Activated naive CD8-positive, alpha-beta T cell treated with anti-CD3 and anti-CD28 coated beads for 36 hours (primary cell): Measurements from ENCODE around the gene CHCHD5. TPM values are rescaled to one million over a fixed set of nuclear protein-coding genes. Genes with fewer than 3 reads are reported as not detected.
"Not testable (repeated sequence)": the region's sequence is repeated elsewhere in the genome, so short reads cannot be mapped to it uniquely, and the experiment has no call there.

Experiments
- DNase-seq: peaks from one replicate; pipeline ENCODE4 v3.0.0; 2021
- H3K27ac Mint-ChIP-seq: one replicate; pipeline ENCODE4 v1.8.0; 2022; ENCODE audit warnings: mild to moderate bottlenecking, moderate library complexity, mixed read lengths
- H3K27me3 Mint-ChIP-seq: one replicate; pipeline ENCODE4 v1.8.0; 2022; ENCODE audit warnings: mild to moderate bottlenecking, mixed read lengths
- H3K36me3 Mint-ChIP-seq: one replicate; pipeline ENCODE4 v1.8.0; 2021; ENCODE audit warnings: mild to moderate bottlenecking, mixed read lengths
- H3K4me1 Mint-ChIP-seq: one replicate; pipeline ENCODE4 v1.8.0; 2021; ENCODE audit warnings: mixed read lengths
- H3K4me3 Mint-ChIP-seq: one replicate; pipeline ENCODE4 v1.8.0; 2022; ENCODE audit warnings: mild to moderate bottlenecking, moderate library complexity, mixed read lengths
- H3K9me3 Mint-ChIP-seq: one replicate; pipeline ENCODE4 v1.8.0; 2022; ENCODE audit warnings: mixed read lengths
- total RNA-seq, 2 experiments: library from RNA; stranded (reverse); gene quantifications; one replicate each; pipeline ENCODE4 v1.2.3, GENCODE V29; 2021

The CHCHD5 gene, protein sequence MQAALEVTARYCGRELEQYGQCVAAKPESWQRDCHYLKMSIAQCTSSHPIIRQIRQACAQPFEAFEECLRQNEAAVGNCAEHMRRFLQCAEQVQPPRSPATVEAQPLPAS
- 10 to 100 TPM; 34.9 to 40.5 TPM for total RNA-seq

DNA sequence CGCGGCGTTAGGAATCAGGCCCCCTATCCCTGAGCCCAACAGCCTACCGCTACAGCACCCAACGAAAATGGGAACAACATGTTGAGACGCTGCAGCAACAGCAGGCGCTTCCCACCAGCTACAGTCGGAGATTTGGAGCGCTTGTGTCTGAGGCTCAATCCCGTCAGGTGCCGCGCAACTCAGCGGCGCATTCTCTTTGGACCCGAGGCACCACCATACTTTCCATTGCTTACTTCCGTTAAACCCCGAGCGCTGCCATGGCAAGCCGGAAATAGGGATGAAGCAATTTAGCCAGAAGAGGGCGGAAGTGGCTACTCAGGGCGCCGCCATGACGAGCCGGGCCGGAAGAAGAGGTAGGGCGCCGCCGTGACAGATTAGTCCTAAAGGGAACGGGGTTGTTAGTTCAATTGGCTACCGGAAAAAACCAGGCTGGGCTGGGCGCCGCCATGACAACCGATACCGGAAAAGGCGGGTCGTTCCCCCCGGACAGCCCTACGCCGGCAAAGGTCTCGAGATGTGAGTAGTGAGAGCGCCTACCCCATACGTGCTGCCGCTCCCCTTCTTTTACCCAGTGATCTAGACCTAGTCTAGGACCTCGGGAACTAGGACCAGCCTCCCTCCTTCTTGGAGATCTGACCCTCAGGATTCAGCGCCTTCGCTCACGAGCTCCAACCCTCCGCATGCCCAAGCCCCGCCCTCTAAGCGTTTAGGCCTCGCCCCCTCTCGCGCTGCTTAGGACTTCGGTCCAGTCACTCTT, at the start of gene CHCHD5:
Gene CHCHD5, plus strand, starts transcription at position 476 of the 757 bp plus-strand sequence. Its CDS starts 39 bp downstream, at position 515.
- Mint-ChIP-seq H3K4me3 (peak within 1 kb of the TSS; percentile 91), H3K4me1 (peaks cover 22% of the 10 kb centered on the region), H3K36me3 (peaks cover 17% of the 10 kb centered on the region), H3K27me3 (no peaks in the 10 kb centered on the region), H3K27ac (peak within 1 kb of the TSS; percentile 97), H3K9me3 (no peaks in the 10 kb centered on the region)
- peak; percentile 93 for DNase-seq

DNA sequence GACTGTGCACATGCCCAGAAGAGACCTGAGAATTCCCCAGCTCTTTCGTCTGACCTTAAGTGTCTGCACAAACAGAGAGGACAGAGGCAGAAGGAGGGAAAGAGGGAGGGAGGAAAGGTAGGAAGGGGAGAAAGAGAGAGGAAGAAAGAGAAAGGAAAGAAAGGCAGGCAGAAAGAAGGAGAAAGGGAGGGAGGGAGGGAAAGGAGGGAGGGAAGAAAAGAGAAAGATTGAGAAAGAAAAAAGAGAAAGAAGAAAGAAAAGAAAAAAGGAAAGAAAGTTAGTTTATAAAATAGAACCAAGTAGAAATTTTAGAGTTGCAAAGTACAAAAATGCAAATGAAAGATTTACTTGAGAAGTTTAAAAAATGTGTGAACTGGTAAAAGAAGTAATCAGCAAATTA, 49.6 kb upstream of the CHCHD5 start:
- H3K27ac Mint-ChIP-seq = no peak overlapping the region
- no peak for DNase-seq
- H3K36me3 Mint-ChIP-seq = peaks cover 17% of the 10 kb centered on the region
- no peaks in the 10 kb centered on the region for H3K4me1 Mint-ChIP-seq
- H3K9me3 Mint-ChIP-seq = no peaks in the 10 kb centered on the region
- no peak overlapping the region for H3K4me3 Mint-ChIP-seq
- no peaks in the 10 kb centered on the region for H3K27me3 Mint-ChIP-seq

DNA sequence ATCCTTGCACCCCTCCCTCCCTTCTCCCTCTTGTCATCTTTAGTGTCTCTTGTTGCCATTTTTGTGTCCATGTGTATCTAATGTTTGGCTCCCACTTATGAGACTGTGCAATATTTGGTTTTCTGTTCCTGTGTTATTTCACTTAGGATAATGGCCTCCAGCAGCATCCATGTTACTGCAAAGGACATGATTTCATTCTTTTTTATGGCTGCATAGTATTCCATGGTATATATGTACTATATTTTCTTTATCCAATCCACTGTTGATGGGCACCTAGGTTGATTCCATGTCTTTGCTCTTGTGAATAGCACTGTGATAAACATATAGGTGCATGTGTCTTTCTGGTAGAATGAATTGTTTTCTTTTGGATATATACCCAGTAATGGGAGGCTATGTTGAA, 47.7 kb upstream of the CHCHD5 start:
- peaks cover 16% of the 10 kb centered on the region for H3K36me3 Mint-ChIP-seq
- not testable (repeated sequence) for H3K4me1 Mint-ChIP-seq, H3K4me3 Mint-ChIP-seq, H3K27ac Mint-ChIP-seq, H3K9me3 Mint-ChIP-seq, DNase-seq, H3K27me3 Mint-ChIP-seq

DNA sequence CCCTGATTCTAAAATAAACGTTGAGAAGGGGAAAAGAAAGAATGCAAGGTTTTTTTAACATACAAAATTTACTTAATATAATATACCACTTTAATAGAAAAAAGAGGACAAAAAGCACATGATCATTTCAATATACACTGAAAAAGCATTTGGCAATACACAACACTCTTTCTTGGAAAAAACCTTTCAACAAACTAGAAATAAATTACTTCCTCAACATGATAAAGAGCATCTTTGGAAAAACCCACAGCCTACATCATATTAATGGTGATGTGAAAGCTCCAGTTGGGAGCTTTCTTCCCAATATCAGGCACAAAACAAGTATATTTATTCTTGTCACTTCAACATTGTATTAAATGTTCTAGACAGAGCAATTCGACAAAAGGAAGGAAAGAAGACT, 45.1 kb upstream of the CHCHD5 start:
- Mint-ChIP-seq H3K27me3 (no peaks in the 10 kb centered on the region), H3K4me1 (peaks cover 6% of the 10 kb centered on the region), H3K27ac (no peak overlapping the region), H3K4me3 (no peak overlapping the region), H3K9me3 (no peaks in the 10 kb centered on the region), H3K36me3 (peaks cover 7% of the 10 kb centered on the region)
- no peak for DNase-seq

DNA sequence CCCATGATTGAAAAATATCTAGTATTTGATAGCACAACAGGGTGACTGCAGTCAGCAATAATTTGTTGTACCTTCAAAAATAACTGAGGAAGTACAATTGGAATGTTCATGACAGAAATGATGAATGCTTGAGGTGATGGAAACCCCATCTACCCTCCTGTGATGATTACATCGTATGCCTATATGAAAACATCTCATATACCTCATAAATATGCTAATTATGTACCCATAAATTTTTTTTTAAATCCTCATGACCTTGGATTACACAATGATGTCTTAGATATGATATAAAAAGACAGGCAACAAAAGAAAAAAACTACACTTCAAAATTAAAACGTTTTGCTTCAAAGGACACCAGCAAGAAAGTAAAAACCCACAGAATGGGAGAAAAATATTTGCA, 43.5 kb upstream of the CHCHD5 start:
- Mint-ChIP-seq H3K4me3 (no peak overlapping the region), H3K36me3 (peaks cover 3% of the 10 kb centered on the region), H3K27ac (no peak overlapping the region), H3K27me3 (no peaks in the 10 kb centered on the region), H3K9me3 (no peaks in the 10 kb centered on the region), H3K4me1 (peaks cover 12% of the 10 kb centered on the region)
- no peak for DNase-seq

DNA sequence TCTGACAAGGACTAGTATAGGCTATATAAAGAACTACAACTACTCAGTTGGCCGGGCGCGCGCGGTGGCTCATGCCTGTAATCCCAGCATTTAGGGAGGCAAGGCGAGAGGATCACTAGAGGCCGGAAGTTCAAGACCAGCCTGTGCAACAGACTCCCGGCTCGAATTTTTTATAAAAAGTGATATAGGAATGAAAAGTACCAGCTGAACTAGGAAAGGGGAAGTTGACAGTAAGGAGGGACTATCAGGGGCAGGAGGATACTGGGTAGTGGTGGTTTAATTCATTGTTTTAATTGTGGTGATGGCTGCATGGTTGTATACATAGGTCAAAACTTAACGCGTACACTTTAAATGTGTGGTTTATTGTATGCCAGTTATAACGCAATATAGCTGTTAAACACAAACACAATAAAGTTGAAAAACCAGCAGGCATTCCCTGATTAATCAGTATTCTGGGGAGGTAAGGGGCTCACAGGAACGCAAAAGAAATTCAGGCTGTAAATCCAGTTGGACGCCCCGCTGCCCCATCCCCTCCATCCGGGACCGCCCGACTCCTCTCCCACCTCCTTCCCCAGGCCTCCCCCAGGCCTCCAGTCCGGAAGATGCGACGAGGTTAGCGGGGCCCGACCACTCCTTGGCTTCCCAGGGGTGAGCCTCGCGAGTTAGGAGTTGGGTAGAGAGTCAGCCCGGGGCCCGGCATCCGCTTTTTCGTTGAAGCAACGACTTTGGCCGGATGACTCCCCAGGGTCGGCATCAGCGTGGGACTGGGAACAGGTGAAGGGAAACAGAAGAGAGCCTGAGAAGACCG, 42.9 kb upstream of the CHCHD5 start:
- Mint-ChIP-seq H3K36me3 (peaks cover 3% of the 10 kb centered on the region), H3K27ac (no peak overlapping the region), H3K9me3 (no peaks in the 10 kb centered on the region), H3K4me3 (no peak overlapping the region), H3K4me1 (peaks cover 12% of the 10 kb centered on the region), H3K27me3 (no peaks in the 10 kb centered on the region)
- DNase-seq = peak; percentile 72

DNA sequence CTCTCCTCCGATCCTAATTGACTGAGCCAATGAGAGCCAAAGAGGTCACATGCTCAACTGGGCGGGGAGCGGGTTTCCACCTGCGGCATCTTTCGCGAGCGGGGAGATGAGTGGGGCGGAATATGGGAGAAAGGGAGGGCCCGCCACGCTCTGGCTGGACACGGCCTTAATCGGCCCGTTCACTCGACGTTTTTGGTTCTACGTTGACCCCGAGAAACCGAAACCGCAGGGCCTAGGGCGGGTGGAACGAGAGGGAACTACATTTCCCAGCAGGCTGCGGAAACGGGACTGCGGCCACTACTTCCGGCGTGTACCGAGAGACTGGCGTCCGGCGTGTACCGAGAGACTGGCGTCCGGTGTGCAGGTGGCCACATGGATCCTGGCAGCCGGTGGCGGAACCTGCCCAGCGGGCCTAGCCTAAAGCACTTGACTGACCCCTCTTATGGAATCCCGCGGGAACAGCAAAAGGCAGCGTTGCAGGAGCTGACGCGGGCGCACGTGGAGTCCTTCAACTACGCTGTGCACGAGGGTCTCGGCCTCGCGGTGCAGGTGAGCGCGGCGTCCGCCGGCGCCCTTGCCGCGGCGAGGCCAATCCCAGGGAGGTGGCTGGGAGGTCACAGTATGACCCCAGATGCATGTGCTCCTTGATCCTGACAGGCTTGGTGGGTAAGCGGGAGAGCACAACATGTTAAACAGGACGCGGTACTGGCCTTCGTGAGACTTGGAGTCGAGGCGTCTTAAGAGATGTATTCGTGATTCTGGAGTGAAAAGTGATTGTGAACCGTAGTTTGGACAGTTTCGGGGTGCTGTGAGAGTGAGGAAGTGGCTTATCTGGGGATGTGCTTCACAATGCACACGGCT, 42.1 kb upstream of the CHCHD5 start, which contains the start of gene POLR1B:
Gene POLR1B, plus strand, starts transcription at position 343 of the 861 bp plus-strand sequence. Its CDS starts 30 bp downstream, at position 373.
- Mint-ChIP-seq H3K27me3 (no peaks in the 10 kb centered on the region), H3K4me1 (peaks cover 14% of the 10 kb centered on the region), H3K27ac (no peak within 1 kb of the TSS), H3K36me3 (peaks cover 11% of the 10 kb centered on the region), H3K9me3 (no peaks in the 10 kb centered on the region), H3K4me3 (no peak within 1 kb of the TSS)
- DNase-seq = peak; percentile 81

DNA sequence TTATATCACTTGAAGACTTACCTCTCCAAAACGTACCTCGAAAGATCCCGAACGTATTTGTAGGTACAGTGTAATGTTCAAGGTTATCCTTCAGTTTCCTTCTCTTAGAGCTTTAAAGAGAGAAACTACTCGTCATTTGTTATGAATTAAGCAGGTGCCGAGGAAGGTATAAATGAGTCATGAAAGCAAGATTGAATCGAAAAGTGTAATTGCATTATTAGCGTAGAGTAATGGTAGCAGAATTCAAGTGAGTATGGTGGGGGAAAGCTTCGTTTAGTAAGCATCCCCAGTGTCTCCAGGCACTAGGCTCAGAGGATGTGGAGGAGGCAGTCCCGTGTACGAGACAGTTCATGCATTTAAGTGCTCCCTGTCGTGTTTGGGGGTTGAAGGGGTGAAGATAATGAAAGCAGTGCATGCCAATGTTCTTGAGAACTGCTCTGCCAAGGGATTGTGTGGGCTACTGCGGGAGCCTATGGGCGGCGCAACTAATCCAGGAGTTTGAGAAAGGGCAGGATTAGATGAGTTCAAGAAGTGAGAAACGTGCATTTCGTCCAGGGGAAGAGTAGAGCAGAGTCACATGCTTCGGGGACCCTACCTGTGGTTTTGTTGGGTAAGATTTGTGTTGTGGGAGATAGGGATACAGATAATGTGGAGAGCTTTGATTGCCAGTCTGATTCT, 41.3 kb upstream of the CHCHD5 start:
- H3K4me1 Mint-ChIP-seq = peaks cover 15% of the 10 kb centered on the region
- H3K9me3 Mint-ChIP-seq = no peaks in the 10 kb centered on the region
- H3K27ac Mint-ChIP-seq = no peak overlapping the region
- H3K4me3 Mint-ChIP-seq = no peak overlapping the region
- H3K27me3 Mint-ChIP-seq = no peaks in the 10 kb centered on the region
- H3K36me3 Mint-ChIP-seq = peaks cover 14% of the 10 kb centered on the region
- DNase-seq = no peak

DNA sequence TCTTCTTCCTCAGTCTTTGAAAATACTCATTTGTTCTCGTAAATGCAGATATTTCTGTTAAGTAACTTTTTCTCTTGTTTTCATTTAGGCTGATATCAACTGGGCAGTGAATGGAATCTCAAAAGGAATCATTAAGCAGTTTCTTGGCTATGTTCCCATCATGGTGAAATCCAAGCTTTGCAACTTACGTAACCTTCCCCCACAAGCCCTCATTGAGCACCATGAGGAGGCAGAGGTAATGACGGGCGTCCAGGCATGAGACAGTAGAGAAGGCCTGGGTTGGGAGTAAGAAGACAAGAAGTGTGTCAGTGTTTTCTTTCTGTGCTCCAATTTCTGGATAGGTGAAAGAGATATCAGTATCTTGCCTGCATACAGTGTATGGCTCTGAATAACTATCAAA, 37.1 kb upstream of the CHCHD5 start:
- Mint-ChIP-seq H3K4me3 (no peak overlapping the region), H3K27ac (no peak overlapping the region), H3K27me3 (no peaks in the 10 kb centered on the region), H3K4me1 (peaks cover 13% of the 10 kb centered on the region), H3K9me3 (no peaks in the 10 kb centered on the region), H3K36me3 (peaks cover 26% of the 10 kb centered on the region)
- no peak for DNase-seq

DNA sequence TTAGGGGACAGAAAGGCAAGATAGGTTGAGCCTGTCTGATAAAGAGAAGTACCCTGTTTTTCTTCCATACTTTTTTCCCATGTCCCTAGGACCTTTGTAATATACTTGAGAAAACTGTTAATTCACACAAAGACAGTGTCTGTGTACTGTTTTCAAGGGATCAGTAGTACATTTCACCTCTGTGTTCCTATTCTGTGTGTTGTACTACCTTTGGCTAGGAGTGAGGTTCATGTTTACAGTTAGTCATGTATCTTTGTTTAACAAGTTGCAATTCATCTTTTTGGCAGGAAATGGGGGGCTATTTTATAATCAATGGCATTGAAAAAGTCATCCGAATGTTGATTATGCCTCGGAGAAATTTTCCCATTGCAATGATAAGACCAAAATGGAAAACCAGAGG, 35.4 kb upstream of the CHCHD5 start:
- Mint-ChIP-seq H3K9me3 (no peaks in the 10 kb centered on the region), H3K27ac (no peak overlapping the region), H3K36me3 (peaks cover 31% of the 10 kb centered on the region), H3K4me1 (peaks cover 13% of the 10 kb centered on the region), H3K4me3 (no peak overlapping the region), H3K27me3 (no peaks in the 10 kb centered on the region)
- no peak for DNase-seq

DNA sequence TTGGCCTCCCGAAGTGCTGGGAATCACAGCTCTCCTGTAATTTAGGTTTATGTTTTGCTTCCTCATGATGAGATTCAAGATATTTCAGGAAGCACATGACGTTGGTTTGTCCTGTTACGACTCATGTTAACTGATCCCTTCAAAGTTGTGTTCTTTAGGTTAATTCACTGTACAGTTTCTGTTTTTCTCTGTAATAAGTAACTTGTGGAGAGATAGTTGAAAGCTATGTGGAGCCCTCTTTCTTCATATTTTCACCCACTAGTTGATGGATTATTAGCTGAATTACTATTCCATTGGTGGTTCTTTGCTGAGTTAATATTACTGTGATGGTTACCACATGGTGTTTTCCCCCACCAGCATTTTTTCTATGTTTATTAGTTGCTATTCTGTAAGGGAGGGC, 18.3 kb upstream of the CHCHD5 start:
- Mint-ChIP-seq H3K27ac (no peak overlapping the region), H3K4me3 (no peak overlapping the region), H3K9me3 (no peaks in the 10 kb centered on the region), H3K36me3 (peaks cover 52% of the 10 kb centered on the region), H3K4me1 (no peaks in the 10 kb centered on the region), H3K27me3 (no peaks in the 10 kb centered on the region)
- no peak for DNase-seq

DNA sequence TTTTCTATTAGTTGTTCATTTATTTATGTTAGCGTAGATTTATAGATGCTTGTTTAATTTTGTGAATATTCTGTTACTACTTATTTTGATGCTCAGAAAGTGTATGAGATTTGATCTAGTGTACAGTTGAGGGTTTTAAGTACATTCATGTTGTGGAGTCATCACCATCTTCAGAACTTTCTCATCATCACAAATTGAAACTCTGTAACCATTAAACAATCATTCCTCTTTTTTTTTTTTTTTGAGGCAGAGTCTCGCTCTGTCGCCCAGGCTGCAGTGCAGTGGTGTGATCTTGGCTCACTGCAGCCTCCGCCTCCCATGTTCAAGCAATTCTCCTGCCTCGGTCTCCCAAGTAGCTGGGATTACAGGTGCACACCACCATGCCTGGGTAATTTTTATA, 17.9 kb upstream of the CHCHD5 start:
- H3K27ac Mint-ChIP-seq, H3K9me3 Mint-ChIP-seq, H3K4me3 Mint-ChIP-seq, DNase-seq, H3K4me1 Mint-ChIP-seq, H3K27me3 Mint-ChIP-seq: not testable (repeated sequence)
- peaks cover 53% of the 10 kb centered on the region for H3K36me3 Mint-ChIP-seq

DNA sequence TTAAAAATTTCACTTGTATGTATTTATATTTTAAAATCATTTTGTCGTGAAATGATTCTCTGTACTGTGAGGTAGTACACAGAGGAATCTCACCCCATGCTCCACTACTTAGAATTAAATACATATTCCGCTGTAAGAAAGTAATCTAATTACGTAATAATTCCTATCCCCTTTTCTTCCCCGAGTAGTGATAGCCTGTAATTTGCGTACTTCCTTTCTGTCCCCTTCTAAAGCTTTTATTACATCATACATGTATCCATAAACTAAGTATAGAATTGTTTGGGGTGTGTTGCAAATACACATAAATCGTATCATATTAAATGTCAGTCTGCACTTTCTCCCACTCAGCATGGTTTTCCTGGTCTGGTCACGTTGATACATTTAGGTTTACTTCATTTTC, 12.4 kb upstream of the CHCHD5 start:
- no peaks in the 10 kb centered on the region for H3K4me1 Mint-ChIP-seq
- H3K9me3 Mint-ChIP-seq = no peaks in the 10 kb centered on the region
- no peak overlapping the region for H3K4me3 Mint-ChIP-seq
- peaks cover 65% of the 10 kb centered on the region for H3K36me3 Mint-ChIP-seq
- no peak overlapping the region for H3K27ac Mint-ChIP-seq
- no peak for DNase-seq
- H3K27me3 Mint-ChIP-seq = no peaks in the 10 kb centered on the region

DNA sequence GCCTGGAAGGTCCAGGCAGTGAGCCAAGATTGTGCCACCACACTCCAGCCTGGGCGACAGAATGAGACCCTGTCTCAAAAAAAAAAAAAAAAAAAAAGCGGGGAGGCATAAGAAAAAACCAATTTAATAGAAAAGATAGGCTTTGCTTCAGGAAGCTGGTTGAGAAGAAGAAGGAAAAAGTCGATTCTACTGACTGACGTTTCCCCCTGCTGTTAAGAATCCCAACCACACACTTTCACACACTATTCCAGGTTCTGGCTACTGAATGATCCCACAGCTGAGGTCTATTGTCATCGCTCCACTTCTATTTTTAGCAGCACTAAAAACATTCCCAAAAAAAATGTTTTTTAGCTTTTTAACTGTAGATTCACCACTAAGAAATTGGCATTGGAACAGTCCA, 6.7 kb upstream of the CHCHD5 start:
- Mint-ChIP-seq H3K27me3 (no peaks in the 10 kb centered on the region), H3K36me3 (peaks cover 18% of the 10 kb centered on the region), H3K4me3 (no peak overlapping the region), H3K4me1 (peaks cover 4% of the 10 kb centered on the region), H3K9me3 (no peaks in the 10 kb centered on the region), H3K27ac (no peak overlapping the region)
- no peak for DNase-seq
